Measurements from ENCODE around the gene MRPL48. TPM values are rescaled to one million over a fixed set of nuclear protein-coding genes. Genes with fewer than 3 reads are reported as not detected.

Gene MRPL48
- total RNA-seq, 1 experiment from 2014 or later = 66.8 TPM

- Histone ChIP-seq H3K79me2 (ENCODE audit: insufficient read depth, low read length) (no peaks in the 10 kb centered on the region), H3K9me2 (ENCODE audit: insufficient read depth) (no peaks in the 10 kb centered on the region), H3K36me3 (ENCODE audit: control insufficient read depth in 1 of 2, insufficient read depth in 2 of 2, low read length in 2 of 2) (no peaks in the 10 kb centered on the region; a peak in 1 of 4 replicates), H2AFZ (ENCODE audit: low read depth, low read length, poor library complexity, severe bottlenecking) (no peak overlapping the region), H4K20me1 (ENCODE audit: insufficient read depth) (no peaks in the 10 kb centered on the region), H3K9ac (ENCODE audit: low read length) (no peak overlapping the region), H3K27ac (ENCODE audit: low read depth, low read length) (no peak overlapping the region), H3K4me2 (ENCODE audit: low read length) (no peak overlapping the region), H3K4me3 (replicated peaks in 1 of 2; ENCODE audit: low read depth in 1 of 2, low read length in 2 of 2) (no peak overlapping the region), H3K9me3 (ENCODE audit: control insufficient read depth in 1 of 2, insufficient read depth in 1 of 2, low read depth in 1 of 2, low read length in 2 of 2) (no peaks in the 10 kb centered on the region), H3K27me3 (ENCODE audit: insufficient read depth, low read length) (no peaks in the 10 kb centered on the region), H3K4me1 (ENCODE audit: control insufficient read depth in 1 of 2, insufficient read depth in 2 of 2, low read length in 2 of 2) (no peaks in the 10 kb centered on the region)
- BruUV-seq (replicated peaks) = no TSS peak
- RAD21 ChIA-PET (ENCODE audit: low non-redundant PET in 1 of 2, low total read pairs in 2 of 2, uncharacterized antibody in 2 of 2, unreplicated experiment in 2 of 2) = no interaction called here
- CTCF ChIA-PET = no interaction called here
- ATAC-seq (no peak), DNase-seq (ENCODE audit: low read depth, low spot score) (no peak)
- intact Hi-C loops (cut with micrococcal nuclease) = no loop called here
- POLR2A ChIA-PET = no interaction called here
- TF ChIP-seq EZH2 (IDR thresholded peaks at IDR 0.05) (no peak), ELF1 (IDR thresholded peaks at IDR 0.05; ENCODE audit: borderline replicate concordance, low read depth) (no peak), TCF7L2 (IDR thresholded peaks at IDR 0.05; ENCODE audit: borderline replicate concordance, extremely low read depth, insufficient read depth, insufficient read length) (no peak), ZBTB33 (IDR thresholded peaks at IDR 0.05; ENCODE audit: extremely low read depth, insufficient replicate concordance, low read length) (no peak), CBX3 (IDR thresholded peaks at IDR 0.05; ENCODE audit: low read depth) (no peak), CEBPB (IDR thresholded peaks at IDR 0.05; ENCODE audit: low read depth) (no peak), FOSL1 (IDR thresholded peaks at IDR 0.05; ENCODE audit: low read depth) (no peak), JUND (IDR thresholded peaks at IDR 0.05) (no peak), EGR1 (IDR thresholded peaks at IDR 0.05; ENCODE audit: low read depth) (no peak), POLR2A (IDR thresholded peaks at IDR 0.05; ENCODE audit: borderline replicate concordance, extremely low read depth, insufficient read depth, insufficient read length) (no peak), MAX (IDR thresholded peaks at IDR 0.05) (no peak), POLR2AphosphoS5 (IDR thresholded peaks at IDR 0.05; ENCODE audit: low read depth, low read length) (no peak), REST (IDR thresholded peaks at IDR 0.05; ENCODE audit: low read depth) (no peak), SIN3A (IDR thresholded peaks at IDR 0.05; ENCODE audit: low read depth) (no peak), ATF3 (IDR thresholded peaks at IDR 0.05) (no peak), SRF (IDR thresholded peaks at IDR 0.05; ENCODE audit: low read depth) (no peak), ZFX (IDR thresholded peaks at IDR 0.05) (no peak)
These were observed 126.6 kb downstream of the MRPL48 start for GRCh38 chr11:73914284-73914683.
